HG02588 (cell line): ENCODE data around the gene UBL5.

ENCODE experiments used
- ATAC-seq: cut with Tn5 transposase; IDR thresholded peaks from one replicate; pipeline ENCODE4 v1.9.1; 2021; ENCODE audit warnings: mild to moderate bottlenecking, moderate library complexity; ENCODE audit not compliant: unreplicated experiment

The UBL5 gene

DNA sequence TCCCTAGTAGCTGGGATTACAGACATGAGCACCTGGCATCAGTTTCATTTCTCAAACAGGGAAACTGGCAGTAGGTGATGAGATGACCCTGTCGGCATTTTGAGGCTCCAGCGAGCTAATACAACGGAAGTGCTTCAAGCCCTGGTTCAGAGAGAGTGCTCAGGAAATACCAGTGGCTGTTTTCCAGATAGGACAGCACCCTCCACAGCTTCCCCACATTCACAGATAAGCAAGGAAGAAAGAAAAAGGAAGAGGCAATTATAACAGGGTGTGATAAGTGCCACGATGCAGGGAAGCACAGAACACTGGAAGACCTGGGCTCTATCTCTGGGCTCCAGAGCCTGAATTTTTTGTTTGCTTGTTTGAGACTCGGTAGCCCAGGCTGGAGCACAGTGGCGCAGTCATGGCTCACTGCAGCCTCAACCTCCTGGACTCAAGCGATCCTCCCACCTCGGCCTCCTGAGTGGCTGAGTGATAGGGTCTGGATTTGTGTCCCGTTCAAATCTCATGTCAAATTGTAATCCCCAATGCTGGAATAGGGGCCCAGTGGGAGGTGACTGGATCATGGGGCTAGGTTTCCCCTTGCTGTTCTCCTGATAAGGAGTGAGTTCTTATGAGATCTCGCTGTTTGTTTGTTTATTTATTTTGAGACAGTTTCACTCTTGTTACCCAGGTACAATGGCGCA lies 50.9 kb downstream of the UBL5 start:
- ATAC-seq: no peak
